Activated T-helper 2 cell treated with anti-CD3 and anti-CD28 coated beads, Interferon-gamma antibody, Interleukin-2, Interleukin-4, amounts not matched to agents 10 μg/mL and 5 μg/mL and 100 μg/mL, durations not matched to agents 14 hours and 24 hours and 36 hours (primary cell): ENCODE data around the gene IFT81. TPM values are rescaled to one million over a fixed set of nuclear protein-coding genes. Genes with fewer than 3 reads are reported as not detected.
A peak's percentile ranks its signal among the peaks of the same experiment; 100 is the strongest.
"Not testable (repeated sequence)": the region's sequence is repeated elsewhere in the genome, so short reads cannot be mapped to it uniquely, and the experiment has no call there.

ENCODE experiments used
- DNase-seq: peaks from one replicate; pipeline ENCODE4 v3.0.0; 2021; ENCODE audit warnings: low spot score
- H3K27ac Mint-ChIP-seq: one replicate; pipeline ENCODE4 v1.8.0; 2021; ENCODE audit warnings: mixed read lengths
- H3K27me3 Mint-ChIP-seq: one replicate; pipeline ENCODE4 v1.8.0; 2021; ENCODE audit warnings: low read depth, mixed read lengths
- H3K36me3 Mint-ChIP-seq: one replicate; pipeline ENCODE4 v1.8.0; 2021; ENCODE audit warnings: low read depth, mixed read lengths
- H3K4me1 Mint-ChIP-seq: one replicate; pipeline ENCODE4 v1.8.0; 2021; ENCODE audit warnings: low read depth, mixed read lengths
- H3K4me3 Mint-ChIP-seq: one replicate; pipeline ENCODE4 v1.8.0; 2021; ENCODE audit warnings: low read depth, mild to moderate bottlenecking, moderate library complexity, mixed read lengths
- H3K9me3 Mint-ChIP-seq: one replicate; pipeline ENCODE4 v1.8.0; 2021; ENCODE audit warnings: mixed read lengths
- intact Hi-C: fragments of 100-400 bp; cut with micrococcal nuclease; formaldehyde crosslinking; loops from one replicate; pipeline ENCODE4 v1.15.1; 2023
- total RNA-seq: library from RNA; stranded (reverse); gene quantifications from 2 replicates; pipeline ENCODE4 v1.2.3, GENCODE V29; 2022

IFT81 gene
- total RNA-seq, 1 donor from 2014 or later = 1.3 TPM

GRCh38 chr12:110111476-110112334 is 12.5 kb upstream of the IFT81 start:
- no peaks in the 10 kb centered on the region for H3K4me1 Mint-ChIP-seq
- H3K27ac Mint-ChIP-seq = no peak overlapping the region
- H3K9me3 Mint-ChIP-seq = peaks cover 3% of the 10 kb centered on the region
- DNase-seq = no peak
- peaks cover 7% of the 10 kb centered on the region for H3K27me3 Mint-ChIP-seq
- H3K36me3 Mint-ChIP-seq = no peaks in the 10 kb centered on the region
- no peak overlapping the region for H3K4me3 Mint-ChIP-seq
- intact Hi-C loops = no loop called here

DNA sequence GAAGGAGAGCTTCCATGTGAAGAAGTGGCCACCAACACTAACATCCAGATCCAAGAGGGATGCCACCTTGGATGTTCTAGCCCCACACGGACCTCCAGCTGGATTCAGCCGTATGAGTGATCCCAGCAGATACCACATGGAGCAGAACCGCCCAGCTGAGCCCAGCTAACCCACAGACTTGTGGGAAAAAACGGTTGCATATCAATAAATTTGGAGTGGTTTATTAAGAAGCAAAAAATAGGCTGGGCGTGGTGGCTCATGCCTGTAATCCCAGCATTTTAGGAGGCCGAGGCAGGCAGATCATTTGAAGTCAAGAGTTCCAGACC is 11.9 kb upstream of the IFT81 start:
- DNase-seq = no peak
- Mint-ChIP-seq H3K4me1 (no peaks in the 10 kb centered on the region), H3K36me3 (no peaks in the 10 kb centered on the region), H3K27ac (no peak overlapping the region), H3K27me3 (peaks cover 7% of the 10 kb centered on the region), H3K4me3 (no peak overlapping the region), H3K9me3 (peaks cover 3% of the 10 kb centered on the region)
- intact Hi-C loops = no loop called here

DNA sequence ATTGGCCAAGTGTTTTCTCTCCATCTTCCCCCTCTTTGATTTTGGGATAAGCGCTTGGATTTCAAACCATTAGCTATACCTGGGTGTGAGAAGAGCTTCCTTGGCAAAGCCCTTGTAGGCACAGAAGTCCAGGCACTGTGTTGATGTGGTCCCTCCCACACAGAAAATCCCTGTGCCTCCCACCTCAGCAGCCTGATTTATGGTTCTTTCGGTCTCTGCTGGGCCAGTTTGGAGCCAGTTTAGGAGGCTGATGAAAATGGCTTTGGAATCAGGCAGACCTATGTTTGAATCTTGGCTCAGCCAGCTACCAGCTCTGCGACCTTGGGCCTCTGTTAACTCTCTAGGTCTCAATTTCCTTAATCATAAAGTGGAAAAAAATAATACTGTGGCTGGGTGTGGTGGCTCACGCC is 9.6 kb upstream of the IFT81 start:
- intact Hi-C loops = no loop called here
- Mint-ChIP-seq H3K27me3 (peaks cover 8% of the 10 kb centered on the region), H3K4me3 (no peak overlapping the region), H3K4me1 (no peaks in the 10 kb centered on the region), H3K9me3 (peaks cover 3% of the 10 kb centered on the region), H3K27ac (no peak overlapping the region), H3K36me3 (no peaks in the 10 kb centered on the region)
- no peak for DNase-seq

GRCh38 chr12:110115675-110116074 is 8.5 kb upstream of the IFT81 start:
- Mint-ChIP-seq H3K4me3 (no peak overlapping the region), H3K36me3 (no peaks in the 10 kb centered on the region), H3K27me3 (peaks cover 13% of the 10 kb centered on the region), H3K27ac (no peak overlapping the region), H3K9me3 (no peaks in the 10 kb centered on the region), H3K4me1 (peaks cover 2% of the 10 kb centered on the region)
- DNase-seq = no peak
- intact Hi-C loops = no loop called here

GRCh38 chr12:110116623-110117022 is 7.5 kb upstream of the IFT81 start:
- Mint-ChIP-seq H3K4me3 (no peak overlapping the region), H3K27me3 (peaks cover 14% of the 10 kb centered on the region), H3K36me3 (no peaks in the 10 kb centered on the region), H3K4me1 (peaks cover 3% of the 10 kb centered on the region), H3K9me3 (no peaks in the 10 kb centered on the region), H3K27ac (no peak overlapping the region)
- DNase-seq = no peak
- intact Hi-C loops = no loop called here

DNA sequence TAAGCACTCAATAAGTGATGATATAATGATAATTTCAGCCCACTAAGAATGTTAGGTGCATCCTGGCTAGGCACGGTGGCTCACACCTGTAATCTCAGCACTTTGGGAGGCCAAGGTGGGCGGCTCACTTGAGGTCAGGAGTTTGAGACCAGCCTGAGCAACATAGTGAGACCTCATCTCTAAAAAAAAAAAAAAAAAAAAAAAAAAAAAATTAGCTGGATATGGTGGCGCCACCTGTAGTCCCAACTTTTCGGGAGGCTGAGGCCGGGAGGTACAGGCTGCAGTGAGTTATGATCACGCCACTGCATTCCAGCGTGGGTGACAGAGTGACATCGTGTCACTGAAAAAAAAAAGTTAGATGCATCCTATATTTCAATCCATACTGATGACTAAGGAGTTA is 6.9 kb upstream of the IFT81 start:
- peaks cover 14% of the 10 kb centered on the region for H3K27me3 Mint-ChIP-seq
- H3K4me1 Mint-ChIP-seq, H3K36me3 Mint-ChIP-seq, H3K4me3 Mint-ChIP-seq, intact Hi-C loops, DNase-seq, H3K27ac Mint-ChIP-seq, H3K9me3 Mint-ChIP-seq: not testable (repeated sequence)

DNA sequence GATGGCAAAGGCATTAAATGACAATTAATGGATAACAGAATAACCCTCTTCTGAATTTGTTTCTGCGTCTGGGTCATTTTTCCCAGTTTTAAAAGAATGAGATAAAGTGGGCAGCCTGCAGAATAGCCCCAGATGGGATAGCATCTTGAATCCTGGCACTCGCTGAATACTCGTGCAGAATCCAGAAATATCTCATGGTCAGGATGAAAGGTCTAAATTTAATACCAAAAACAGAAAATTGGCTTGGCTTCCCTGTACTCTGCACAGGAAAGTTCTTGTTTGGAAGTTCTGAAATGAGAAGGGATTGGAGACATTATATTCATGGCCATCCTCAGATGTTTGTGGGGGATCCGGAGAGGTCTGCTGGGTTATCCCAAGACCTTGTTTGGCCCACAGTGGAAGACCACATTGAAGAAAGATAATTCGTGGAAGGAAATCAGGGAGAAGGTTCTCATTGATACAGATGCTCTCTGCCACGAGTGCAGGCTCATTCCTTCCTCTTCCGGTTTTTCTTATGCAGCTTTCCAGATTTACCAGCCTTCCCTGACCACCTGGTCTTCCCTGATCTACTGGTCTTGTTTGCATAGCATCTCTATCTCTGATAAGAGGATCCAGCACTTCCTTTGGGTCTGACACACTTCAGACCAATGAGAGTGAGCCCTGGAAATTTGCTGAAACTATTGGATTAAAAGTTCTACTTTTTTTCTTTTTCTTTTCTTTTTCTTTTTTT is 6.0 kb upstream of the IFT81 start:
- DNase-seq = no peak

DNA sequence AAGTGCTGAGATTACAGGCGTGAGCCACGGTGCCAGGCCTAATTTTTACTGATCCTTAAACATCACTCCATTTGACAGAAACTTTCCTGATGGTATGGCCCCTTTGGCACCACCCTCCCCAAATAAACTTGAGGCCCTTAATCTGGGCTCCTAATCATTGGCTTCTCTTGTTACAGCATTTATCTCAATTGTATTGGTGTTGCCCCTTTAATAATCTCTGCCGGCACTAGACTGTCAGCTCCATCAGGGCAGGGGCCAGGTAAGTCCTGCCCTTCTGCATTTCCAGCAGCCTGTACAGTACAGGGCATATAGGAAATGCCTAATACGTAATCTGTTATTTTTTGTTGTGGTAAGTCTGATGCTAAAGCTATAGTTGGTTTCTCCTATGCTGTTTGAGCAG is 1.2 kb upstream of the IFT81 start:
- intact Hi-C loops = loop anchor here (10.0 kb wide), 1 partner anchor 408 kb away; the partner anchor contains the start of gene FAM222A
- H3K4me1 Mint-ChIP-seq = peaks cover 10% of the 10 kb centered on the region
- no peak overlapping the region for H3K4me3 Mint-ChIP-seq
- no peak for DNase-seq
- no peak overlapping the region for H3K27ac Mint-ChIP-seq
- peaks cover 26% of the 10 kb centered on the region for H3K27me3 Mint-ChIP-seq
- H3K36me3 Mint-ChIP-seq = no peaks in the 10 kb centered on the region
- H3K9me3 Mint-ChIP-seq = no peaks in the 10 kb centered on the region

More for the DNA sequence above, 6.0 kb upstream of the IFT81 start:
- peaks cover 3% of the 10 kb centered on the region for H3K4me1 Mint-ChIP-seq
- H3K27me3 Mint-ChIP-seq = peaks cover 19% of the 10 kb centered on the region
- H3K36me3 Mint-ChIP-seq = no peaks in the 10 kb centered on the region
- no peak overlapping the region for H3K4me3 Mint-ChIP-seq
- no peak overlapping the region for H3K27ac Mint-ChIP-seq
- intact Hi-C loops = no loop called here
- H3K9me3 Mint-ChIP-seq = no peaks in the 10 kb centered on the region

DNA sequence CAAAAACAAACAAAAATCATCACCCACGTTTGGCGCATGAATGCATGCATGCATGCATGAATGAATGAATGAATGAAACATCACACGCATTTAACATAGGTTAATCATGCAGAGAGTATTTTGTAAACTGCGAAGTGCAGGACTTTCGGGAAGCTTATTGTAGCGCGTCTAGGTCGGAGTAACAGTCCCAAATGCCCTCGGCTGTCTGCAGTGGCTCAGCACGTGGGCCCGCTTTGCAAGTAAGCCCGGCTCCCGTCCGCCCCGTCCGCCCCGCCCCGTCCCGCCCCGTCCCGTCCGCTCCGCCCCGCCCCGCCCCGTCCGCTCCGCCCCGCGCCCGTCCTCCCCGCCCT is 263 bp upstream of the IFT81 start:
- Mint-ChIP-seq H3K27ac (no peak overlapping the region), H3K27me3 (peaks cover 25% of the 10 kb centered on the region), H3K9me3 (no peaks in the 10 kb centered on the region), H3K4me3 (peak overlapping the region; percentile 49), H3K4me1 (peaks cover 10% of the 10 kb centered on the region), H3K36me3 (no peaks in the 10 kb centered on the region)
- intact Hi-C loops = loop anchor here (1.0 to 10.0 kb wide), 2 partner anchors 157 to 409 kb away; partner anchors contain the start of genes ATP2A2 and FAM222A
- no peak for DNase-seq

DNA sequence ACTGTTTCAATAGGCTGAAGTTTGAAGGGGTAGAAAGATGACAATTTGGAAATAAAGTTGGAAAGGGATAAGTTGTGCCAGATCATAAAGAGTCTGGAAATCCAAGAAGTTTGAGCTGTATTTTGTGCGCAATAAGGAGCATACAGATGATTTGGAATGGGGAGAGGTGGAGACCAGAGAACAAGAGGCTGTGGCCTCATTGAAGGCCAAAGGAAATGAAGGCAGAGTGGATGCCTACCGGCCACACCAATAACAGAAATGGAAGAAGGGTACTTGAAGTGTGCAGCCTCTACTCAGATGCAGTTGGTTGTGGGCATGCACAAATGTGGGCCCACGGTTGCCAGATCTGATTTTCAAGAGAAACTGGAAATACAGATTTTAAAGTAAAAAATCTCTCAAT is 2.4 kb downstream of the IFT81 start:
- intact Hi-C loops = loop anchor here (10.0 kb wide), 1 partner anchor 412 kb away; the partner anchor contains the start of gene FAM222A
- DNase-seq = no peak
- H3K4me3 Mint-ChIP-seq = no peak overlapping the region

DNA sequence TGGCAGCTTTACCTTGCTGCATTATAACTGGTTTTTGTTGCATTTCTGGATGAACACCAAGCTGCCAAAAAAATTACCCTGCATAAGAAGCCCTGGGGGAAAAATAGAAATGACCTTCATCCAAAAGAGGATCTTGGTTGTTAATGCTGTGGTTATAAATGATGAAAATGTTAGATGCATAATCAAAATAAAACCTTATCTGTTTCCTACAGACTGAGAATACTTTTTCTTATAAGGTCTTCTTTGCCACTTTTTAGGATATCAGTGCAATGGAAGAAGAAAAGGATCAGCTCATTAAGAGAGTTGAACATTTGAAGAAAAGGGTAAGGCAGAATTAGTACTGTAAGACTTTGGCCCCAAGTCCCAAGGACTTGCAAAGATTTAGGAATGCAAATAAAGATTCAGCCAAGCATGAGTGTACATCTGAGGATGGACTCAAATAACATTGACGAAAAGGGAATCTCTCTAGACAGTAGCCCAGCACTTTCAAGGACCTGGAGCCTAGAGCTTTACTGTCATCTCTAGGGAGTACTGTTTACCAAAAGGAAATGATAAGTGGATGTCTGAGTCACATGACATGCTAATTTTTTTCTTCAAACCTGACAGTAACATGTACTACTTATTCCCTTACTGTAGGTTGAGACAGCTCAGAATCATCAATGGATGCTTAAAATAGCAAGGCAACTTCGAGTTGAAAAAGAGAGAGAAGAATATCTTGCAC is 10.7 kb downstream of the IFT81 start:
- H3K27ac Mint-ChIP-seq = no peak overlapping the region
- H3K9me3 Mint-ChIP-seq = no peaks in the 10 kb centered on the region
- intact Hi-C loops = no loop called here
- H3K4me1 Mint-ChIP-seq = peaks cover 4% of the 10 kb centered on the region
- H3K36me3 Mint-ChIP-seq = no peaks in the 10 kb centered on the region
- H3K4me3 Mint-ChIP-seq = no peak overlapping the region
- H3K27me3 Mint-ChIP-seq = no peaks in the 10 kb centered on the region
- no peak for DNase-seq

More for the DNA sequence above, 2.4 kb downstream of the IFT81 start:
- H3K27ac Mint-ChIP-seq = no peak overlapping the region
- H3K36me3 Mint-ChIP-seq = no peaks in the 10 kb centered on the region
- H3K4me1 Mint-ChIP-seq = peaks cover 7% of the 10 kb centered on the region
- H3K27me3 Mint-ChIP-seq = peaks cover 13% of the 10 kb centered on the region
- no peaks in the 10 kb centered on the region for H3K9me3 Mint-ChIP-seq

GRCh38 chr12:110135806-110136205 is 11.6 kb downstream of the IFT81 start:
- no peak for DNase-seq
- peaks cover 4% of the 10 kb centered on the region for H3K4me1 Mint-ChIP-seq
- no peaks in the 10 kb centered on the region for H3K9me3 Mint-ChIP-seq
- no peak overlapping the region for H3K4me3 Mint-ChIP-seq
- no peaks in the 10 kb centered on the region for H3K27me3 Mint-ChIP-seq
- H3K36me3 Mint-ChIP-seq = no peaks in the 10 kb centered on the region
- H3K27ac Mint-ChIP-seq = no peak overlapping the region
- intact Hi-C loops = no loop called here

DNA sequence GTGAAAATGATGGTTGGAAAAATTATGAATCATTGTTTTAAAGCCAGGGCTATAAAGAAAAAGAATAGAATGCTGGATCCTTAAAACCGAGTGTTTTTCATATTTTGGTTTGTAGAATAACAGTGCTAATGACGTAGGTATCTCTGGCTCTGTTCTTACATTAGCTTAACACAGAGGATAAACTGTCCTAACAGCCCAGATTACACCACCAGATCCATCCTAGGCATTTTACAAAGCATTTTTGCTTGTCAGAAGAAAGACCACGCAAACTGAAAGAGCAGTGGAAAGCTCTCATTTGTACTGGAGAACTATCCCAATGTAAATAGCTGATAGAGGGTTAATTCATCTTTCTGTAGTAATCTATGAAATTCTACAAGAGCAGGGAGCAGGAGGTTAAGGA is 13.6 kb downstream of the IFT81 start:
- Mint-ChIP-seq H3K4me1 (peaks cover 4% of the 10 kb centered on the region), H3K4me3 (no peak overlapping the region), H3K9me3 (no peaks in the 10 kb centered on the region), H3K36me3 (no peaks in the 10 kb centered on the region), H3K27ac (no peak overlapping the region), H3K27me3 (no peaks in the 10 kb centered on the region)
- no peak for DNase-seq
- intact Hi-C loops = no loop called here
